Brain microvascular endothelial cell (primary cell): ENCODE data around the gene CETN3.
"Not testable (repeated sequence)": the region's sequence is repeated elsewhere in the genome, so short reads cannot be mapped to it uniquely, and the experiment has no call there.

Experiments used
- DNase-seq: peaks from one replicate; pipeline ENCODE4 v3.0.0-alpha.2; 2020
- H3K27ac ChIP-seq: fragments of 250-450 bp; sonication (Bioruptor Pico); 2 replicates; pipeline ENCODE4 v1.5.1; 2020; ENCODE audit warnings: mild to moderate bottlenecking, moderate library complexity
- H3K27me3 ChIP-seq: fragments of 250-450 bp; sonication (Bioruptor Pico); replicated peaks from 2 replicates; pipeline ENCODE4 v1.5.1; 2020; ENCODE audit warnings: mild to moderate bottlenecking
- H3K36me3 ChIP-seq: fragments of 250-450 bp; sonication (Bioruptor Pico); replicated peaks from 2 replicates; pipeline ENCODE4 v1.5.1; 2020; ENCODE audit warnings: mild to moderate bottlenecking
- H3K4me3 ChIP-seq: 2 replicates; pipeline ENCODE4 v1.5.1; 2011; ENCODE audit warnings: low read depth, mild to moderate bottlenecking, control low read depth, low read length, moderate library complexity
- CTCF ChIP-seq: IDR thresholded peaks from 2 replicates; pipeline ENCODE4 v1.5.1; 2011; ENCODE audit warnings: low read depth, mild to moderate bottlenecking, moderate library complexity, low read length, control low read depth, inconsistent platforms; ENCODE audit errors: missing control alignments
- in situ Hi-C: cut with HindIII; loops from 2 replicates; pipeline ENCODE4 v1.10.0; 2017; ENCODE audit warnings: low sequenced_read_pairs, low pct_ligation_motif_present

Gene CETN3

GRCh38 chr5:90383903-90384302 is 25.7 kb downstream of the CETN3 start:
- TF ChIP-seq CTCF, result no peak
- in situ Hi-C loops, result no loop called here
- H3K36me3 ChIP-seq, result no peaks in the 10 kb centered on the region
- H3K27me3 ChIP-seq, result no peaks in the 10 kb centered on the region
- no peak for DNase-seq
- H3K27ac ChIP-seq, result no peak overlapping the region
- no peak overlapping the region for H3K4me3 ChIP-seq

GRCh38 chr5:90381213-90381929 is 28.2 kb downstream of the CETN3 start:
- Histone ChIP-seq H3K4me3 (no peak overlapping the region), H3K36me3 (no peaks in the 10 kb centered on the region), H3K27ac (no peak overlapping the region), H3K27me3 (no peaks in the 10 kb centered on the region)
- in situ Hi-C loops, result no loop called here
- no peak for TF ChIP-seq CTCF
- no peak for DNase-seq

- Histone ChIP-seq H3K27me3 (no peaks in the 10 kb centered on the region), H3K4me3 (no peak overlapping the region), H3K27ac (no peak overlapping the region), H3K36me3 (no peaks in the 10 kb centered on the region)
- no peak for TF ChIP-seq CTCF
- no peak for DNase-seq
- in situ Hi-C loops, result no loop called here
Measured at GRCh38 chr5:90379652-90380051, 29.9 kb downstream of the CETN3 start.

- Histone ChIP-seq H3K36me3 (no peaks in the 10 kb centered on the region), H3K27me3 (no peaks in the 10 kb centered on the region)
- in situ Hi-C loops, result no loop called here
Measured at GRCh38 chr5:90378752-90379151, 30.8 kb downstream of the CETN3 start.

GRCh38 chr5:90371269-90371668 is 38.3 kb downstream of the CETN3 start:
- H3K27me3 ChIP-seq, H3K27ac ChIP-seq, H3K4me3 ChIP-seq, DNase-seq, H3K36me3 ChIP-seq, in situ Hi-C loops: not testable (repeated sequence)

More at GRCh38 chr5:90378752-90379151, 30.8 kb downstream of the CETN3 start:
- Histone ChIP-seq H3K4me3 (no peak overlapping the region), H3K27ac (no peak overlapping the region)
- DNase-seq, result no peak
- no peak for TF ChIP-seq CTCF

GRCh38 chr5:90368454-90369246 is 40.9 kb downstream of the CETN3 start:
- no peak for TF ChIP-seq CTCF
- in situ Hi-C loops, result no loop called here
- no peak overlapping the region for H3K27ac ChIP-seq
- no peaks in the 10 kb centered on the region for H3K36me3 ChIP-seq
- no peak for DNase-seq
- H3K4me3 ChIP-seq, result no peak overlapping the region
- H3K27me3 ChIP-seq, result no peaks in the 10 kb centered on the region
